ENCODE data around the gene CYP4F22. TPM values are rescaled to one million over a fixed set of nuclear protein-coding genes. Genes with fewer than 3 reads are reported as not detected.

The CYP4F22 gene
- polyA plus RNA-seq, 3 donors, result 0.08 to 1.1 (median 0.33) TPM

- no peak for TF ChIP-seq CTCF (IDR thresholded peaks at IDR 0.05)
Measured at GRCh38 chr19:15501596-15501995, 6.7 kb upstream of the CYP4F22 start.

DNA sequence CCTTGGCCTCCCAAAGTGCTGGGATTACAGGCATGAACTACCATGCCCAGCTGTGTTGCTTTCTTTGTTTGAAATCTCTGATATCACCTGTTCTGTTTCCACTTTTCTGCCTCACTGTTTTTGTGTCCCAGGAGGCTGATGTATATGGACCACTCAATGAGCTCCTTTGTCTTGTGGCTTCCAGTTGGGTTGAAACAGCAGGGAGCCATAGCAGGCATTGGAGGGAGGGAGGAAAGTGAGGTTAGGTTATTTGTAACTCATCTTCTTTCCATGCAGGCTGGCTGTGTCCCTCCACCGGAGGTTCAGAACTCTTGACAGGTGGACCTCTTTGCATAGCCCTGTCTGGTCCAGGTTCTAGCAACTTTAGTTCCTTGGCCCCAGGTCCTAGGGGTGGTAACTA lies 6.1 kb upstream of the CYP4F22 start:
- Mint-ChIP-seq H3K36me3 (no peaks in the 10 kb centered on the region), H3K4me3 (no peak overlapping the region), H3K27ac (no peak overlapping the region), H3K4me1 (no peaks in the 10 kb centered on the region), H3K27me3 (ENCODE audit: low read depth in 3 of 3) (peaks cover 17 to 30% (median 20%) of the 10 kb centered on the region in 3 donors), H3K9me3 (peaks cover 0 to 9% (median 3%) of the 10 kb centered on the region in 7 donors)
- no peaks in the 10 kb centered on the region for H3K79me2 ChIP-seq (ENCODE audit: insufficient read depth, low read length)
- H2AFZ ChIP-seq (ENCODE audit: insufficient read depth, low read depth, low read length, poor library complexity, severe bottlenecking), result no peak overlapping the region
- H3K27me3 ChIP-seq (ENCODE audit: control insufficient read depth in 2 of 2, insufficient read depth in 2 of 2, low read length in 2 of 2), result peaks cover 0 to 7% of the 10 kb centered on the region in 2 donors
- H3K27ac ChIP-seq (ENCODE audit: low read depth in 1 of 2, low read length in 2 of 2), result no peak overlapping the region
- no peak overlapping the region for H3K4me2 ChIP-seq (replicated peaks; ENCODE audit: extremely low read depth, low read length, poor library complexity, severe bottlenecking)
- no peaks in the 10 kb centered on the region for H4K20me1 ChIP-seq (ENCODE audit: insufficient read depth, low read length)
- DNase-seq, result no peak
- no peak overlapping the region for H3K9ac ChIP-seq (ENCODE audit: insufficient read depth, low read length, poor library complexity, severe bottlenecking)
- H3K4me3 ChIP-seq (replicated peaks in 1 of 3; ENCODE audit: low read depth in 2 of 3, low read length in 3 of 3), result no peak overlapping the region
- intact Hi-C loops (cut with micrococcal nuclease), result no loop called here
- H3K9me3 ChIP-seq (replicated peaks in 1 of 2; ENCODE audit: control insufficient read depth in 1 of 2, insufficient read depth in 1 of 2, low read length in 2 of 2), result no peaks in the 10 kb centered on the region
- 38% methylated on average over 1 of the region's 1 CpG for WGBS (ENCODE audit: insufficient coverage)
- H3K36me3 ChIP-seq (replicated peaks in 1 of 2; ENCODE audit: control insufficient read depth in 1 of 2, insufficient read depth in 2 of 2, low read length in 2 of 2), result no peaks in the 10 kb centered on the region
- no peaks in the 10 kb centered on the region for H3K4me1 ChIP-seq (ENCODE audit: control insufficient read depth in 1 of 2, insufficient read depth in 2 of 2, low read length in 2 of 2)
- no peak for TF ChIP-seq CTCF (IDR thresholded peaks at IDR 0.05)

More at GRCh38 chr19:15501596-15501995, 6.7 kb upstream of the CYP4F22 start:
- H3K27me3 ChIP-seq (ENCODE audit: control insufficient read depth in 2 of 2, insufficient read depth in 2 of 2, low read length in 2 of 2), result peaks cover 0 to 3% of the 10 kb centered on the region in 2 donors
- Mint-ChIP-seq H3K27me3 (ENCODE audit: low read depth in 3 of 3) (peaks cover 13 to 26% (median 18%) of the 10 kb centered on the region in 3 donors), H3K4me3 (peak overlapping the region in 1 of 2 donors; percentile 14), H3K27ac (no peak overlapping the region), H3K36me3 (no peaks in the 10 kb centered on the region), H3K9me3 (peaks cover under 1 to 9% (median 3%) of the 10 kb centered on the region in 7 donors), H3K4me1 (no peaks in the 10 kb centered on the region)
- no peak overlapping the region for H3K9ac ChIP-seq (ENCODE audit: insufficient read depth, low read length, poor library complexity, severe bottlenecking)
- H3K79me2 ChIP-seq (ENCODE audit: insufficient read depth, low read length), result no peaks in the 10 kb centered on the region
- H3K36me3 ChIP-seq (replicated peaks in 1 of 2; ENCODE audit: control insufficient read depth in 1 of 2, insufficient read depth in 2 of 2, low read length in 2 of 2), result no peaks in the 10 kb centered on the region
- DNase-seq, result no peak
- H3K4me2 ChIP-seq (replicated peaks; ENCODE audit: extremely low read depth, low read length, poor library complexity, severe bottlenecking), result no peak overlapping the region
- no peak overlapping the region for H2AFZ ChIP-seq (ENCODE audit: insufficient read depth, low read depth, low read length, poor library complexity, severe bottlenecking)
- no CpG with 5 or more reads among the region's 1 CpG for WGBS (ENCODE audit: insufficient coverage)
- intact Hi-C loops (cut with micrococcal nuclease), result no loop called here
- no peak overlapping the region for H3K4me3 ChIP-seq (replicated peaks in 1 of 3; ENCODE audit: low read depth in 2 of 3, low read length in 3 of 3)
- no peaks in the 10 kb centered on the region for H3K4me1 ChIP-seq (ENCODE audit: control insufficient read depth in 1 of 2, insufficient read depth in 2 of 2, low read length in 2 of 2)
- no peak overlapping the region for H3K27ac ChIP-seq (ENCODE audit: low read depth in 1 of 2, low read length in 2 of 2)
- H4K20me1 ChIP-seq (ENCODE audit: insufficient read depth, low read length), result no peaks in the 10 kb centered on the region
- no peaks in the 10 kb centered on the region for H3K9me3 ChIP-seq (replicated peaks in 1 of 2; ENCODE audit: control insufficient read depth in 1 of 2, insufficient read depth in 1 of 2, low read length in 2 of 2)

Data from CD14-positive monocyte (primary cell).